ENCODE measurements around the gene FGF14. TPM values are rescaled to one million over a fixed set of nuclear protein-coding genes. Genes with fewer than 3 reads are reported as not detected.

The FGF14 gene
- total RNA-seq, 1 experiment from 2014 or later: not detected

- Histone ChIP-seq H3K4me3 (ENCODE audit: low read length) (no peak overlapping the region), H2AFZ (ENCODE audit: low read length) (no peak overlapping the region), H3K9me3 (ENCODE audit: low read length) (no peaks in the 10 kb centered on the region), H3K4me2 (ENCODE audit: low read length) (no peak overlapping the region), H3K27me3 (ENCODE audit: low read length) (peaks cover 17% of the 10 kb centered on the region; the same call in 1 of the 2 replicates), H4K20me1 (ENCODE audit: low read length) (no peaks in the 10 kb centered on the region), H3K9me2 (replicated peaks; ENCODE audit: low read length) (no peaks in the 10 kb centered on the region), H3K27ac (ENCODE audit: low read length) (no peak overlapping the region), H3K36me3 (ENCODE audit: low read depth, low read length) (no peaks in the 10 kb centered on the region), H3K9ac (ENCODE audit: low read length) (no peak overlapping the region), H3K4me1 (ENCODE audit: insufficient read depth, low read length) (no peaks in the 10 kb centered on the region), H3F3A (ENCODE audit: low read length, unreplicated experiment) (no peaks in the 10 kb centered on the region), H3K79me2 (ENCODE audit: low read length) (no peaks in the 10 kb centered on the region)
- CTCF ChIA-PET: no interaction called here
- DNase-seq (no peak), ATAC-seq (no peak)
- TF ChIP-seq EZH2phosphoT487 (IDR thresholded peaks at IDR 0.05; ENCODE audit: borderline replicate concordance, low read length) (no peak), EZH2 (IDR thresholded peaks at IDR 0.05; ENCODE audit: low read length, unreplicated experiment) (no peak), CTCF (conservative IDR thresholded peaks at IDR 0.05; ENCODE audit: low read depth, low read length) (no peak)
- no TSS peak for BruUV-seq (replicated peaks)
- POLR2A ChIA-PET (ENCODE audit: unreplicated experiment): no interaction called here
- intact Hi-C loops (cut with micrococcal nuclease): no loop called here
Measured at GRCh38 chr13:102042746-102043145, 359.1 kb downstream of the FGF14 start.

GRCh38 chr13:102041544-102041943 lies 360.3 kb downstream of the FGF14 start:
- CTCF ChIA-PET: no interaction called here
- no peak for ATAC-seq
- intact Hi-C loops (cut with micrococcal nuclease): no loop called here
- peaks cover 17% of the 10 kb centered on the region; the same call in 1 of the 2 replicates for H3K27me3 ChIP-seq (ENCODE audit: low read length)
- no peak overlapping the region for H3K27ac ChIP-seq (ENCODE audit: low read length)
- H3K4me2 ChIP-seq (ENCODE audit: low read length): no peak overlapping the region
- no TSS peak for BruUV-seq (replicated peaks)
- TF ChIP-seq EZH2phosphoT487 (IDR thresholded peaks at IDR 0.05; ENCODE audit: borderline replicate concordance, low read length): no peak
- TF ChIP-seq EZH2 (IDR thresholded peaks at IDR 0.05; ENCODE audit: low read length, unreplicated experiment): no peak
- TF ChIP-seq CTCF (conservative IDR thresholded peaks at IDR 0.05; ENCODE audit: low read depth, low read length): no peak
- H4K20me1 ChIP-seq (ENCODE audit: low read length): no peaks in the 10 kb centered on the region
- H3K4me1 ChIP-seq (ENCODE audit: insufficient read depth, low read length): no peaks in the 10 kb centered on the region
- H3K79me2 ChIP-seq (ENCODE audit: low read length): no peaks in the 10 kb centered on the region
- no peak overlapping the region for H3K9ac ChIP-seq (ENCODE audit: low read length)
- H3K9me3 ChIP-seq (ENCODE audit: low read length): no peaks in the 10 kb centered on the region
- no peaks in the 10 kb centered on the region for H3K36me3 ChIP-seq (ENCODE audit: low read depth, low read length)
- H3F3A ChIP-seq (ENCODE audit: low read length, unreplicated experiment): no peaks in the 10 kb centered on the region
- no peak for DNase-seq
- POLR2A ChIA-PET (ENCODE audit: unreplicated experiment): no interaction called here
- H3K4me3 ChIP-seq (ENCODE audit: low read length): no peak overlapping the region
- no peak overlapping the region for H2AFZ ChIP-seq (ENCODE audit: low read length)
- H3K9me2 ChIP-seq (replicated peaks; ENCODE audit: low read length): no peaks in the 10 kb centered on the region

GRCh38 chr13:102040812-102041211 lies 361.0 kb downstream of the FGF14 start:
- POLR2A ChIA-PET (ENCODE audit: unreplicated experiment): no interaction called here
- ATAC-seq (no peak), DNase-seq (no peak)
- H3K27ac ChIP-seq (ENCODE audit: low read length): no peak overlapping the region
- no peaks in the 10 kb centered on the region for H4K20me1 ChIP-seq (ENCODE audit: low read length)
- no peaks in the 10 kb centered on the region for H3K9me2 ChIP-seq (replicated peaks; ENCODE audit: low read length)
- H3K4me3 ChIP-seq (ENCODE audit: low read length): no peak overlapping the region
- CTCF ChIA-PET: no interaction called here
- no peak overlapping the region for H3K9ac ChIP-seq (ENCODE audit: low read length)
- no peaks in the 10 kb centered on the region for H3F3A ChIP-seq (ENCODE audit: low read length, unreplicated experiment)
- no peaks in the 10 kb centered on the region for H3K9me3 ChIP-seq (ENCODE audit: low read length)
- intact Hi-C loops (cut with micrococcal nuclease): no loop called here
- H3K27me3 ChIP-seq (ENCODE audit: low read length): peaks cover 15% of the 10 kb centered on the region; the same call in 1 of the 2 replicates
- H3K36me3 ChIP-seq (ENCODE audit: low read depth, low read length): no peaks in the 10 kb centered on the region
- H3K4me1 ChIP-seq (ENCODE audit: insufficient read depth, low read length): no peaks in the 10 kb centered on the region
- H3K79me2 ChIP-seq (ENCODE audit: low read length): no peaks in the 10 kb centered on the region
- H2AFZ ChIP-seq (ENCODE audit: low read length): no peak overlapping the region
- BruUV-seq (replicated peaks): no TSS peak
- no peak for TF ChIP-seq EZH2phosphoT487 (IDR thresholded peaks at IDR 0.05; ENCODE audit: borderline replicate concordance, low read length)
- TF ChIP-seq CTCF (conservative IDR thresholded peaks at IDR 0.05; ENCODE audit: low read depth, low read length): no peak
- no peak for TF ChIP-seq EZH2 (IDR thresholded peaks at IDR 0.05; ENCODE audit: low read length, unreplicated experiment)
- H3K4me2 ChIP-seq (ENCODE audit: low read length): no peak overlapping the region

All from PC-3 (cell line).